ENCODE results near the gene RGPD4.
"Not testable (repeated sequence)": the region's sequence is repeated elsewhere in the genome, so short reads cannot be mapped to it uniquely, and the experiment has no call there.

The RGPD4 gene

DNA sequence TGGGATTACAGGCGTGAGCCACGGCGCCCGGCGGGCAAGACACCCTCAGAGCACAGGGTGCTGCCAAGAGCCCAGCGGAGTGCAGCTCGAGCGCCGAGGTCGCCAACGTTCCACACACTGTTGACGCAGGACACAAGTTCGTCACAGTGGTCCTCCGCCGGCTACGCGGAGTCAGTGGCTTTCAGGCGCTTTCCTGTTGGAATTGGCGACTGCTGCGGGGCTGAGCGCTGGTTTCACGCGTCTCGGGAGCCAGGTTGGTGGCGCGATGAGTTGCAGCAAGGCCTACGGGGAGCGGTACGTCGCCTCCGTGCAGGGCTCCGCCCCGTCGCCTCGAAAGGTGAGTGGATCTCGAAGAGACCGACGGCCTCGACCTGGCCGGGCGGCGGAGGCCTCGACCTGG, at the start of gene RGPD4:
Gene RGPD4 (plus strand): TSS at position 144 of the 400 bp plus-strand sequence. CDS start 122 bp downstream, at position 266.
- not testable (repeated sequence) for DNase-seq (ENCODE audit: low read depth)

GRCh38 chr2:107777974-107778373, 48.7 kb upstream of the RGPD4 start:
- DNase-seq (ENCODE audit: low read depth), result no peak

- no peak for DNase-seq (ENCODE audit: low read depth)
Observed at GRCh38 chr2:107785756-107786155, 40.9 kb upstream of the RGPD4 start.

DNA sequence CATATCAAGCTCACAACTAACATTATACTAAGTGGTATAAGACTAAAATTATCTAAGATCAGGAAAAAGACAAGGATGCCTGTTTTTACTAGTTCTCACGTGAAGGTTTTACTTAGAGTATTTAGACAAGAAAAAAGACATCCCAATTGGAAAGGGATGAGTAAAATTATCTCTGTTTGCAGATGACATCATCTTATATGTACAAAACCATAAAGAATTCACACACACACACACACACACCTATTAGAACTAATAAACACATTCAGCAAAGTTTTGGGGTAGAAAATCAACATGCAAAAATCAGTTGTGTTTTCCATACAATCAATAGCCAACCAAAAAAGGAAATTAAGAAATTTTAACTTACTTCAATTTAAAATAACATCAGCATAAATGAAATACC, 35.9 kb upstream of the RGPD4 start:
- DNase-seq (ENCODE audit: low read depth), result no peak

DNA sequence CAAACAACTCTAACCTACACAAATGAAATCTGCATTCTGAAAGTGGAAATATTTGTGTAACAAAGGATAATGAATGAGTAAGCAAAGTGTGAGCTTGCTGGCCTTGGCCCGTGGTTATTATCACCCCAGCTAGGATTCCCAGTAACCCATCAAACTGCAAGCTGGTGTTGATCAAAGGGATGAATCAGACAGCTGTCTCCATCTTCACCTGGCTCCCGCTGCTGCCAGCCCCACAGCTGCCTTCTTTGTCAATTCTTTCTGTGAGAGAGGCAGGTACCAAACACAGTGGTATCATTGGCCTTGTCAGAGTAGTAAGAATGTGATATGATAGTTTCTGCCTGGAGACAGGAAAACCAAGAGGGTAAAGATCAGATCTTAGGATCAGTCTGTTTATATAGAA, 25.2 kb upstream of the RGPD4 start:
- no peak for DNase-seq (ENCODE audit: low read depth)

DNA sequence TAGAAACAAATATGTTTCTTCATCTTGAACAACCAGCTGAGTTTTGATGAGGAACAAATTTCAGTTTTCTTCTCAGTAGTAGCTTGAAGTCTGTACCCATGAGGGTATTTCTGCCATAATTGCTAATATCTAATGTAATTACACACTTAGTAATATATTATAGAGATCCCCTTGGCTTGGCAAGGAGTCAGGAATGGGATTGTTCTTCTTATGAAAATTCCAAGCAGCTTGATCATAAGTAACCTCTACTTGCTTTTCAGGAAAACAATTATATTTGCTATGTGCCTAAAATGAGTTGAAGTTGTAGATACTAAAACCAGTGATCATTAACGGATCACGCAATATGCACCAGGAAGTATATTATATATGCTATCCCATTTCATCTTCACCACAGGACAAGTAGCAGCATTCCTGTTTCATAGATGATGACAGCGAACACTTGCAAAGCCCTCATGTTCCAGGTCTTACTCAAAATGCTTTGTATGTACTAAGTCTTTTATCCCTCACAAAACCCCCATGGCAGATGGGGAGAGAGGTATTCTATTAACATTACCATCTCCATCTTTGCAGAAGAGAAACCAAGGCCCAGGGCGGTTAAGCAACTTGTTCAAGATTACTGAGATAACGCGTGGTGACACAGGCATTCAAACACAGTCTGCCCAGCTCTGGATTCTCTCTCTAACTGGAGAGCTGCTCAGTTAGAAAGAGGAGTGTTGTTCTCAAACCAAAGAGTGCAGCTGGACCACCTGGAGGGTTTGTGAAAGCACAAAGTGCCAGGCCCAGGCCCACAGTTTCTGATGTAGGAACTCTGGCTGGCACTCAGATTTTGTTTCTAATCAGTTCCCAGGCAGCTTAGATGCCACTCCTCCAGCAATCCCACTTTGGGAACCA, 21.8 kb upstream of the RGPD4 start:
- DNase-seq (ENCODE audit: low read depth), result no peak

DNA sequence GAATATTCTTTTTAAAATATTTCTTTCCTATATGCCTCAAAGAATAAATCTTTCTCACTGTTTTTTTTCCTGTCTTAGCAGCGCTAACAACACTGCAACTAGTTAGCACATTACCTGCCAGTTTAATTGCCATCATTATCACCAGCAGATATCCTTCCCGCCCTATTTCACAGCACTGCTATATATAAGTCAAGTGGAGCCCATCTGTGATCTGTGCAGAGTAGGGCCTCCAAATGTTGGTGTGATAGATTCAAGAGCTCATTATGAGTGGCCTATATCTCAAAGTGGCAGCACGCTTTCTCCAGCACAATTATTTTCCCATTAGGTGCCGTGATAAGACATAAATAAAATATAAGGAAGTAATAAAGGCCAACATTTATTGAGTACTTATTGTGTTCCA, 19.8 kb upstream of the RGPD4 start:
- no peak for DNase-seq (ENCODE audit: low read depth)

GRCh38 chr2:107807988-107808387, 18.7 kb upstream of the RGPD4 start:
- DNase-seq (ENCODE audit: low read depth), result no peak

- no peak for DNase-seq (ENCODE audit: low read depth)
Observed at GRCh38 chr2:107808959-107809358, 17.7 kb upstream of the RGPD4 start.

DNA sequence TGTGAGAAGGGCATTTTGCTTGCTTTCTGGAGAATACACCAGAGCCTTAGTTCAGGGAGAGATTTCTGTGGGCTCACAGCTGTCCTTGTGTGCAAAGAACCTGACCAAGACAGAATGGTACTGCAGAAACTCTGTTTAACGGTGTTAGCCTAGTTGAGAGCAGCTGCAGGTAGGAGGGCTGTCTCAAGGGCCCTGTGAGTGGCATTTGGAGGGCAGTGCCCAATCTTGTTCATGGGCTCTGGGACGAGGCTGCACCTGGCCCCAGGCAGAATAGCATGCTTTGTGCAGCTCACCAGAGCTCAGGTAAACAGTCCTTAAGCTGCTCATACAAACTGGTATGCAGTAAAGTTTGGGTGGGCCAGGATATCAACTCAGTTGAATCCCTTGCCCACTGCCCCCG, 16.9 kb upstream of the RGPD4 start:
- no peak for DNase-seq (ENCODE audit: low read depth)

GRCh38 chr2:107810734-107811133, 16.0 kb upstream of the RGPD4 start:
- no peak for DNase-seq (ENCODE audit: low read depth)

- no peak for DNase-seq (ENCODE audit: low read depth)
Observed at GRCh38 chr2:107811411-107811810, 15.3 kb upstream of the RGPD4 start.

GRCh38 chr2:107812006-107812405, 14.7 kb upstream of the RGPD4 start:
- no peak for DNase-seq (ENCODE audit: low read depth)

GRCh38 chr2:107817378-107817777, 9.3 kb upstream of the RGPD4 start:
- DNase-seq (ENCODE audit: low read depth), result no peak

DNA sequence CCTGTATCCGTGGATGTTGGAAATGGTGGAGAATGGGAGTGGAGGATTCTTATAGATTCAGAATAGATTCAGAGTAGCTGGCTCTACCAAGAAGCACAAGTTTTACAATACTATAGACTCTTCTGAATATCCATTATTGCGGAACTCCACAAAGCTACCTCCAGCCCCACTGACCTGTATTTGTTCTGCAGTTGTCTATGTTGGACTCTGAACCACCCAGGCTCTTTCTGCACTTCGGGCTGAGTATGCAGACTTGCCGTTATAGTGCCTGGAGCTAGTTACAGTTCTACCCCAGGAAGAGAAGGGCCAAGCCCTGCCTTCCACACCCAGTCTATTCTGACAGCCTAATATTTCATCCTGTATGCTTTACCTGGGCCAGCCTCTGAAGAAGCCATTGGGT, 4.4 kb upstream of the RGPD4 start:
- no peak for DNase-seq (ENCODE audit: low read depth)

GRCh38 chr2:107824451-107825205, 2.1 kb upstream of the RGPD4 start:
- DNase-seq (ENCODE audit: low read depth), result no peak

GRCh38 chr2:107825206-107825563, 1.5 kb upstream of the RGPD4 start:
- no peak for DNase-seq (ENCODE audit: low read depth)

GRCh38 chr2:107829514-107829913, 2.8 kb downstream of the RGPD4 start:
- DNase-seq (ENCODE audit: low read depth), result not testable (repeated sequence)

DNA sequence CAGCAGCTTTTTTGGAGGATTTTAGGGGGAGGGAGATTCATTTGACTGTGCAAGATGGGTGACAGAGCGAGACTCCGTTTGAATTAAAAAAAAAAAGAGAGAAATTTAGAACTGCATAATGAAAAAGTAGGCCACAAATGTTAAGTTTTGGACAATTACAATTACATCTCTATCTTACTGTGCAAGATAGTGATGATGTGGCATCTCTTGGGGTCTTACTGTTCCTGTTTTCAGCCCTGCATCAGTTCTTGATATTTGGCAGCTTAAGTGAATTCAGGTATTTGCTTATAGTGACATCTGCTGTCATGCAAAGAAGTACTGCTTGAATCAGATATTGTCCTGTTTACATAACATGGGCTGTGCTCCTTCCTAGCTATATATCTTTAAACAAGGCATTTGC, 6.5 kb downstream of the RGPD4 start:
- not testable (repeated sequence) for DNase-seq (ENCODE audit: low read depth)

DNA sequence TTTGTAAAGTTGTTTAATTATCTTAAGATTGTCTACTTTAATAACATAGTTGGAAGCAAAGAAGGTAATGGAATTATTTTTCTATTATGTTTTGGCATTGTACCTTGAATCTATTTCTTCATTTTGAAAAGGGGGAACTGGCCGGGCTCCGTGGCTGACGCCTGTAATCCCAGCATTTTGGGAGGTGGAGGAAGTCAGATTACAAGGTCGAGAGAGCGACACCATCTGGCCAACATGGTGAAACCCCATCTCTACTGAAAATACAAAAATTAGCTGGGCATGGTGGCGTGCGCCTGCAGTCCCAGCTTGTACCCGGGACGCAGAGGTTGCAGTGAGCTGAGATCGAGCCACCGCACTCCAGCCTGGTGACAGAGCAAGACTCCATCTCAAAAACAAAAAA, 6.9 kb downstream of the RGPD4 start:
- DNase-seq (ENCODE audit: low read depth), result not testable (repeated sequence)

- DNase-seq (ENCODE audit: low read depth), result not testable (repeated sequence)
Observed at GRCh38 chr2:107916121-107916520, 89.4 kb downstream of the RGPD4 start.

GRCh38 chr2:107916696-107917370, 90.1 kb downstream of the RGPD4 start:
- not testable (repeated sequence) for DNase-seq (ENCODE audit: low read depth)

Measured in stimulated activated CD8-positive, alpha-beta memory T cell treated with anti-CD3 and anti-CD28 coated beads, Interleukin-15, amount 100 ng/mL, for 24 hours (primary cell).